Activated naive CD4-positive, alpha-beta T cell treated with anti-CD3 and anti-CD28 coated beads, Interleukin-2, amount 10 ng/mL, durations not matched to agents 7 days and 5 days (primary cell): ENCODE results near the gene CDH26.

Experiments
- CTCF ChIA-PET: fragments of 350-600 bp; sonication (Branson Sonifier 250); formaldehyde crosslinking; loops from one replicate; lab custom pipeline; 2021; ENCODE audit warnings: antibody characterized with exemption; lab: Charles Lee
- DNase-seq: peaks from one replicate; pipeline ENCODE4 v3.0.0-alpha.2; 2020
- H3K27ac Mint-ChIP-seq: one replicate; pipeline ENCODE4 v1.8.0; 2021; ENCODE audit warnings: mild to moderate bottlenecking, moderate library complexity, mixed read lengths
- H3K27me3 Mint-ChIP-seq: one replicate; pipeline ENCODE4 v1.8.0; 2021; ENCODE audit warnings: mild to moderate bottlenecking, mixed read lengths
- H3K36me3 Mint-ChIP-seq: one replicate; pipeline ENCODE4 v1.8.0; 2021; ENCODE audit warnings: mixed read lengths
- H3K4me1 Mint-ChIP-seq: one replicate; pipeline ENCODE4 v1.8.0; 2021; ENCODE audit warnings: mixed read lengths
- H3K4me3 Mint-ChIP-seq: one replicate; pipeline ENCODE4 v1.8.0; 2021; ENCODE audit warnings: mild to moderate bottlenecking, moderate library complexity, mixed read lengths
- H3K9me3 Mint-ChIP-seq: one replicate; pipeline ENCODE4 v1.8.0; 2021; ENCODE audit warnings: mixed read lengths

The CDH26 gene

GRCh38 chr20:60055740-60056139 is 97.5 kb downstream of the CDH26 start:
- CTCF ChIA-PET: interaction anchor here (1.2 to 3.9 kb wide), 4 partner anchors 13 to 207 kb away, joined by 3 to 54 read pairs (median 4); no protein-coding TSS in a partner anchor
- Mint-ChIP-seq H3K36me3 (peaks cover 5% of the 10 kb centered on the region), H3K27ac (peak overlapping the region; percentile 79), H3K9me3 (no peaks in the 10 kb centered on the region), H3K4me1 (peaks cover 52% of the 10 kb centered on the region), H3K4me3 (peak overlapping the region; percentile 76), H3K27me3 (peaks cover 23% of the 10 kb centered on the region)
- DNase-seq: peak; percentile 79

- H3K9me3 Mint-ChIP-seq: no peaks in the 10 kb centered on the region
- H3K27me3 Mint-ChIP-seq: peaks cover 21% of the 10 kb centered on the region
- peaks cover 5% of the 10 kb centered on the region for H3K36me3 Mint-ChIP-seq
- H3K4me3 Mint-ChIP-seq: peak overlapping the region; percentile 76
- H3K27ac Mint-ChIP-seq: peak overlapping the region; percentile 79
- peaks cover 52% of the 10 kb centered on the region for H3K4me1 Mint-ChIP-seq
- CTCF ChIA-PET: interaction anchor here (0.9 to 3.9 kb wide), 12 partner anchors 8 to 1172 kb away, joined by 3 to 54 read pairs (median 4); partner anchors contain the start of genes FAM217B and PPP1R3D
- peak; percentile 39 for DNase-seq
These were observed 98.3 kb downstream of the CDH26 start for GRCh38 chr20:60056407-60057122.

GRCh38 chr20:60057123-60057865 is 99.1 kb downstream of the CDH26 start:
- H3K4me1 Mint-ChIP-seq: peaks cover 57% of the 10 kb centered on the region

DNA sequence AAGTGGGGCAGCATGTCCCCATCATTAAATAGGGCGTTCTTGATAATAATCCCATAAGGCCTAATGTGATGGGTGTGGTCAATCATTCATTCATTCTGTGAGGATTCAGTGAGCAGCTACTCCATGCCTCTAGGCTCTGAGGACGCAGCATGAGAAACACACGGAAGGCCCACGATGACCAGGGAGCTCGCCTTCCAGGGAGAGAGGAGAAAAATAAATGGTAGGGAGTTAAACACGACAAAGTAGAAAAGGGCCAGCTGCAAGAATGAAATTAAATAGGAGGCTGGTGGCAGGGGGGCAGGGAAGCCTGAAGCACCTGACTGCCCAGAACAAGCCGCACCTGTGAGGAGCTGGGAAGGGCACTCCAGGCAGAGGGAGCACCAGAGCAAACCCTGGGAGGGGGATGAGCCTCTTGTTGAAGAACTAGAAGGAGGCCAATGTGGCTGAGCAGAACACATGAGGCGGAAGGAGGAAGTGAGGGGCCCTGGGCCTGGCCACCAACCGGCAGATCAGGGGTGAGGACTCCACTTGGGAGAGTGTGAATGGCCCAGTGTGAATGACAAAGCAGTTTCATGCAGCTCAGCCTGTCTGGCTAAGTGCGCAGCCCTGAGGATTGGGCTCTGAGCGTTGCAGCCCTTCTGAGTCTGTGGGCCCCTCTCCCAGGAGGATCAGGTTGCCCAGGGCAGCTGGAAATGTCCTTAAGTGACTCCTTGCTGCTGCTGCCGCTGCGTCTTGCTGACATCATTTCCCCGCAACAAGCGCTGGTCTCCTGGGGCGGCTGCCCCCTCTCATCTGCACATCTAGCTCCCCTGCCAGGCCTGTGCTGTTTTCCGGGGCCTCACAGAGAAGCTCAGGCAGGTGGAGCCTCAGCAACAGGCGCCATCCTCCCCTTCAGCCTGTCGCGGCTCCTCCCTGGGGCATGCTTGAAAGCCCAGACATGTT is 99.9 kb downstream of the CDH26 start:
- CTCF ChIA-PET: interaction anchor here (1.0 to 3.9 kb wide), 14 partner anchors 10 to 1838 kb away, joined by 3 to 54 read pairs (median 4); partner anchors contain the start of genes FAM217B and PPP1R3D
- Mint-ChIP-seq H3K4me3 (peak overlapping the region; percentile 76), H3K4me1 (peaks cover 59% of the 10 kb centered on the region), H3K27ac (peak overlapping the region; percentile 79), H3K36me3 (peaks cover 5% of the 10 kb centered on the region), H3K9me3 (no peaks in the 10 kb centered on the region), H3K27me3 (peaks cover 8% of the 10 kb centered on the region)
- peak; percentile 48 for DNase-seq

More at GRCh38 chr20:60057123-60057865, 99.1 kb downstream of the CDH26 start:
- Mint-ChIP-seq H3K4me3 (peak overlapping the region; percentile 76), H3K27me3 (peaks cover 14% of the 10 kb centered on the region), H3K27ac (peak overlapping the region; percentile 79), H3K36me3 (peaks cover 5% of the 10 kb centered on the region), H3K9me3 (no peaks in the 10 kb centered on the region)
- peak; percentile 80 for DNase-seq
- CTCF ChIA-PET: interaction anchor here (0.9 to 3.9 kb wide), 17 partner anchors 9 to 1839 kb away, joined by 3 to 54 read pairs (median 4); partner anchors contain the start of genes FAM217B and PPP1R3D

- Mint-ChIP-seq H3K27ac (peak overlapping the region; percentile 79), H3K27me3 (peaks cover under 1% of the 10 kb centered on the region), H3K36me3 (peaks cover 5% of the 10 kb centered on the region), H3K9me3 (no peaks in the 10 kb centered on the region), H3K4me3 (peak overlapping the region; percentile 76), H3K4me1 (peaks cover 63% of the 10 kb centered on the region)
- no peak for DNase-seq
- CTCF ChIA-PET: interaction anchor here (1.2 to 3.9 kb wide), 6 partner anchors 13 to 1170 kb away, joined by 3 to 54 read pairs (median 10); no protein-coding TSS in a partner anchor
These were observed 100.7 kb downstream of the CDH26 start for GRCh38 chr20:60058879-60059278.

GRCh38 chr20:60060006-60060557 is 101.9 kb downstream of the CDH26 start:
- Mint-ChIP-seq H3K36me3 (peaks cover 8% of the 10 kb centered on the region), H3K4me3 (no peak overlapping the region), H3K4me1 (peaks cover 64% of the 10 kb centered on the region), H3K27ac (no peak overlapping the region), H3K27me3 (no peaks in the 10 kb centered on the region), H3K9me3 (peaks cover 2% of the 10 kb centered on the region)
- DNase-seq: no peak
- CTCF ChIA-PET: no interaction called here

DNA sequence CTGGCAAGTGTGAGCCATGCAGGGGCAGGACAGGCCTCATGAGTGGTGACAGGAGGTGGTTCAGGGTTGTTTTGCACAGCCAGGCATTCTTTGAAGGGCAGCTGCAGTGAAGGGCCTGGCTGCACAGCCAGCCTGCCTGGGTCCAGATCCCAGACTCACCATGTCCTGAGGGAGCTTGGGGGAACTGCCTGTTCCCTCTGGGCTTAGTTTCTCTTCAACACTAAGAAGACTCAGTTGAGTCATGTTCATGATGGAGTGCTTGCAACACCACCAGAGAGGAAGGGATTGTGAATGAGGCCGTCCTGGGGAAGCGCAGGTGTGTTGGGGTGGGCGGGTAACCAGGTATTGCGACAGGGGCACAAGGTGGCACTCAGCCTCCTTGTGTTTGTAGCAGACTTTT is 102.4 kb downstream of the CDH26 start:
- Mint-ChIP-seq H3K4me1 (peaks cover 59% of the 10 kb centered on the region), H3K27me3 (no peaks in the 10 kb centered on the region), H3K4me3 (no peak overlapping the region), H3K9me3 (peaks cover 2% of the 10 kb centered on the region), H3K36me3 (peaks cover 8% of the 10 kb centered on the region), H3K27ac (no peak overlapping the region)
- CTCF ChIA-PET: no interaction called here
- no peak for DNase-seq

DNA sequence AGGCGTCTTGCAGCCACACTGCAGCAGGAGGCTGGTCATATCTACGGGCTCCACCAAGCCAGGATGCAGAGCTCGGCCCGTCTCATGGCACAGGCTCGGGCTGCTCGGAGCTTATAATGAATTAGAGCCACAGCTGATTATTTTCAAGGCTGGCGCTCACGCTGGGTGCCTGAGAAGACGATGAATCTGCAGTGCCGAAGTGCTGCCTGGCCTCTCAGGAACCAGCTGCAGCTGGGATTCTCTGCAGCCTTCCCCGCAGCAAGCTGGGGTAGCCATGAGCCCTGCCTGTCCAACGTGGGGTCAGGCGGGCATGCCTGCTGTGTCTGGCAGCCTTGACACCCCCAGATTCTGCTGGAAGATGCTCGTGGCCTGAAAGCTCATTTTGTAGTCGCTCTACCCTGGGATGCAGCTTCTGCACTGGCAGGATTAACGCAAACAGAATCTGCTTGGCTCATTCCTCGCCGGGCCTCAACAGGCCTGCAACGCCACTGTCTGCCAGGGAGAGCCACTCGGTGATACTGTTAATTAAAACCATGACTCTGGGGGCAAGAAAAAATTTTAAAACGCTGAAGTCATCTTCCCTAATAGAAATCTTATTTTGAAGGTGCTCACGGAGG is 104.3 kb downstream of the CDH26 start:
- Mint-ChIP-seq H3K27ac (no peak overlapping the region), H3K9me3 (peaks cover 6% of the 10 kb centered on the region), H3K36me3 (peaks cover 6% of the 10 kb centered on the region), H3K27me3 (no peaks in the 10 kb centered on the region), H3K4me1 (peaks cover 40% of the 10 kb centered on the region), H3K4me3 (no peak overlapping the region)
- no peak for DNase-seq
- CTCF ChIA-PET: no interaction called here

DNA sequence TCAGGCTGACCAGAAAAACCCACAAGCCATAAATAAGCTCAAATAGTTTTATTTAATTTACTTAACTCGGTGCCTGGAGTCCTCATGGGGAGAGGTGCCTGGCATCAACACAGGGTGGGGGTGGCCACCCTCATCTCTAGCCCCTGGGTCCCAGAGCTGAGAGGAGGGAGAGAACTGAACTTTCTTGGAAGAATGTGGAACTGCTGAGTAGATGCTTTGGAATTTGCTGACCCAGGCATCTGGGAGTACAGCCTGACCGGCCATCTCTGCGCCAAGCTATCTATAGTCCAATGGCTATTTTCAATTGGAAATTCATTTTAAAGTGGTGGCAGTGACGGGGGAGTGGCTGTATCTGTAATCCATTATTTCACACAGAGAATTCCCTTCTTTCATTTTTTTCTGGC is 104.8 kb downstream of the CDH26 start:
- peaks cover 5% of the 10 kb centered on the region for H3K36me3 Mint-ChIP-seq
- no peak overlapping the region for H3K4me3 Mint-ChIP-seq
- no peak for DNase-seq
- CTCF ChIA-PET: no interaction called here
- peaks cover 35% of the 10 kb centered on the region for H3K4me1 Mint-ChIP-seq
- H3K27ac Mint-ChIP-seq: no peak overlapping the region
- no peaks in the 10 kb centered on the region for H3K27me3 Mint-ChIP-seq
- peaks cover 6% of the 10 kb centered on the region for H3K9me3 Mint-ChIP-seq

DNA sequence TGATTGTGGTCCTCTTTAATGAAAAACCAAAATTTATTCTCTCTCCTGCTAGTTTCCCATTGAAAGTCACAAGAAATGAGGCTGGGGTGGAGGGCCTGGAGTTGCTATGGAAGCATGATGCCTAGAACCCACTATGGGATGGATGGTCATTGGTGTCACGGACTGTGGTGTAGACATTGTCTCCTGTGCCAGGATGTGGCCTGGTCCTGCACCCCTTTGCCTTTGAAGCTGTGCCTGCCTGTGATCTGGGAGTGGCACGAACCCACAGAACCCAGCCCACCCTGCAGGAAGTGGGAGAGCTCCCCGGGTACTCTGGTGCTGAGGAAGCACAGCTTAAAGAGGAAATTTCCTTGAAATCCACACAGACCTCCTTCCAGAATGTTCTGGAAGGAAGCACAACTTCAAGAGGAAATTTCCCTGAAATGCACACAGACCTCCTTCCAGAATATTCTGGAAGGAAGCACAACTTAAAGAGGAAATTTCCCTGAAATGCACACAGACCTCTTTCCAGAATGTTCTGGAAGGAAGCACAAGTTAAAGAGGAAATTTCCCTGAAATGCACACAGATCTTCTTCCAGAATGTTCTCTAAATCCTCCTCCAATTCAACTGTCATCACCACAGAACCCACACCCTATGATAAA is 105.6 kb downstream of the CDH26 start:
- DNase-seq: no peak
- CTCF ChIA-PET: no interaction called here
- Mint-ChIP-seq H3K4me3 (no peak overlapping the region), H3K36me3 (peaks cover 5% of the 10 kb centered on the region), H3K9me3 (peaks cover 6% of the 10 kb centered on the region), H3K27ac (no peak overlapping the region), H3K27me3 (no peaks in the 10 kb centered on the region), H3K4me1 (peaks cover 27% of the 10 kb centered on the region)
